ENCODE data around the gene IDH3G. TPM values are rescaled to one million over a fixed set of nuclear protein-coding genes. Genes with fewer than 3 reads are reported as not detected.

IDH3G gene
- total RNA-seq, 1 experiment from 2014 or later, result 43.2 TPM

- H3K36me3 Mint-ChIP-seq (ENCODE audit: insufficient read depth in 1 of 3, low read depth in 3 of 3), result peaks cover 11 to 25% (median 17%) of the 10 kb centered on the region in 3 experiments
- H3K4me2 ChIP-seq (ENCODE audit: insufficient read depth, insufficient read length, low read length), result peak overlapping the region; percentile 66
- H4K5ac ChIP-seq (ENCODE audit: insufficient read length, low read depth, low read length), result no peak overlapping the region
- no peak overlapping the region for H2BK120ac ChIP-seq (ENCODE audit: low read depth, low read length, poor library complexity, severe bottlenecking)
- no peak overlapping the region for H3K27ac Mint-ChIP-seq
- H3K4ac ChIP-seq (ENCODE audit: low read depth, low read length), result no peak overlapping the region
- H4K8ac ChIP-seq (replicated peaks; ENCODE audit: insufficient read length, low read depth, low read length), result no peak overlapping the region
- H4K20me1 ChIP-seq (ENCODE audit: control insufficient read depth, insufficient read depth, insufficient read length), result no peaks in the 10 kb centered on the region
- peaks cover 10% of the 10 kb centered on the region for H3K9me3 ChIP-seq (ENCODE audit: control insufficient read depth, low read depth, low read length)
- H3K14ac ChIP-seq (ENCODE audit: insufficient read depth, low read length), result no peak overlapping the region
- no peak overlapping the region for H3K27ac ChIP-seq (ENCODE audit: insufficient read length, low read depth, low read length)
- H3K9ac ChIP-seq (ENCODE audit: extremely low read depth, insufficient read length, low read length), result peak overlapping the region; percentile 2
- H3K79me1 ChIP-seq (ENCODE audit: insufficient read depth, low read depth, low read length, poor library complexity, severe bottlenecking), result no peaks in the 10 kb centered on the region
- no peak for TF ChIP-seq CTCF (conservative IDR thresholded peaks at IDR 0.05)
- DNase-seq, result no peak
- H2AFZ ChIP-seq (ENCODE audit: low read length), result no peak overlapping the region
- peaks cover 5% of the 10 kb centered on the region for H3K23me2 ChIP-seq (ENCODE audit: insufficient read length, low read depth, low read length, poor library complexity, severe bottlenecking)
- no peak overlapping the region for H2BK5ac ChIP-seq (ENCODE audit: insufficient read length, low read length)
- H2BK20ac ChIP-seq (ENCODE audit: low read depth, low read length, poor library complexity, severe bottlenecking), result no peak overlapping the region
- peaks cover 17% of the 10 kb centered on the region; the same call in 1 of the 2 replicates for H3K79me2 ChIP-seq (ENCODE audit: insufficient read depth, low read length)
- no peak overlapping the region for H2AK5ac ChIP-seq (ENCODE audit: insufficient read length, low read length)
- H3K4me1 ChIP-seq (ENCODE audit: insufficient read depth, low read length), result no peaks in the 10 kb centered on the region; the same call in 1 of the 2 replicates
- H3K27me3 ChIP-seq (ENCODE audit: insufficient read depth, low read length), result no peaks in the 10 kb centered on the region
- peaks cover 6% of the 10 kb centered on the region for H3K27me3 Mint-ChIP-seq (ENCODE audit: low read depth)
- H3K18ac ChIP-seq (ENCODE audit: insufficient read length, low read depth, low read length), result no peak overlapping the region
- H3K4me3 Mint-ChIP-seq, result peak overlapping the region; percentile 58 to 80
- no peak overlapping the region for H2BK15ac ChIP-seq (ENCODE audit: low read depth, low read length)
- peaks cover 56 to 70% of the 10 kb centered on the region in 2 experiments for H3K9me3 Mint-ChIP-seq
- H3K4me1 Mint-ChIP-seq, result peaks cover 16 to 28% of the 10 kb centered on the region in 2 experiments
- no peak overlapping the region for H2BK12ac ChIP-seq (ENCODE audit: insufficient read length, low read depth, low read length)
- no peak overlapping the region for H3K56ac ChIP-seq (ENCODE audit: insufficient read length, low read depth, low read length)
- no peak overlapping the region for H4K91ac ChIP-seq (ENCODE audit: insufficient read length, low read depth, low read length)
- H3T11ph ChIP-seq (ENCODE audit: low read length), result no peak overlapping the region
- H3K23ac ChIP-seq (ENCODE audit: insufficient read length, low read depth, low read length), result no peak overlapping the region
- WGBS (ENCODE audit: extremely low coverage, insufficient read length, low lambda C conversion rate), result no CpG with 5 or more reads among the region's 102 CpGs
Observed at GRCh38 chrX:153830640-153831428, 36.7 kb upstream of the IDH3G start.

Measured in H9 (cell line).